Mononuclear cell (primary cell): ENCODE results near the gene SUSD1. TPM values are rescaled to one million over a fixed set of nuclear protein-coding genes. Genes with fewer than 3 reads are reported as not detected.
"Not testable (repeated sequence)": the region's sequence is repeated elsewhere in the genome, so short reads cannot be mapped to it uniquely, and the experiment has no call there.

Source experiments
- H3K27me3 ChIP-seq: 2 replicates; pipeline ENCODE4 v1.6.0; 2011; ENCODE audit warnings: low read length, control low read depth; ENCODE audit not compliant: insufficient read depth
- H3K4me1 ChIP-seq: 2 replicates; pipeline ENCODE4 v1.5.1; 2011; ENCODE audit warnings: mild to moderate bottlenecking, low read length, control low read depth; ENCODE audit not compliant: insufficient read depth
- H3K4me3 ChIP-seq: 2 replicates; pipeline ENCODE4 v1.5.1; 2011; ENCODE audit warnings: mild to moderate bottlenecking, low read length, moderate library complexity
- H3K9me3 ChIP-seq: 2 replicates; pipeline ENCODE4 v1.5.1; 2011; ENCODE audit warnings: low read depth, mild to moderate bottlenecking, control low read depth, low read length
- total RNA-seq: library from RNA; depleted of rRNA; stranded (reverse); fragments of >200 nt; gene quantifications from one replicate; pipeline ENCODE4 v1.2.3, GENCODE V29; 2012

The SUSD1 gene
- total RNA-seq, 1 donor, result 28.5 TPM

GRCh38 chr9:112158656-112159367 lies 16.3 kb downstream of the SUSD1 start:
- no peaks in the 10 kb centered on the region for H3K27me3 ChIP-seq
- no peaks in the 10 kb centered on the region for H3K9me3 ChIP-seq
- no peak overlapping the region for H3K4me3 ChIP-seq
- peaks cover 13% of the 10 kb centered on the region for H3K4me1 ChIP-seq

GRCh38 chr9:112157961-112158360 lies 17.1 kb downstream of the SUSD1 start:
- no peaks in the 10 kb centered on the region for H3K27me3 ChIP-seq
- no peak overlapping the region for H3K4me3 ChIP-seq
- no peaks in the 10 kb centered on the region for H3K9me3 ChIP-seq
- H3K4me1 ChIP-seq, result peaks cover 8% of the 10 kb centered on the region

GRCh38 chr9:112157087-112157486 lies 18.0 kb downstream of the SUSD1 start:
- no peak overlapping the region for H3K4me3 ChIP-seq
- no peaks in the 10 kb centered on the region for H3K9me3 ChIP-seq
- H3K4me1 ChIP-seq, result peaks cover 1% of the 10 kb centered on the region
- H3K27me3 ChIP-seq, result no peaks in the 10 kb centered on the region

- no peak overlapping the region for H3K4me3 ChIP-seq
- no peaks in the 10 kb centered on the region for H3K27me3 ChIP-seq
- no peaks in the 10 kb centered on the region for H3K4me1 ChIP-seq
- H3K9me3 ChIP-seq, result no peaks in the 10 kb centered on the region
These were observed 25.9 kb downstream of the SUSD1 start for GRCh38 chr9:112149211-112149610.

GRCh38 chr9:112145886-112146285 lies 29.2 kb downstream of the SUSD1 start:
- Histone ChIP-seq H3K4me3 (no peak overlapping the region), H3K4me1 (no peaks in the 10 kb centered on the region), H3K27me3 (no peaks in the 10 kb centered on the region), H3K9me3 (no peaks in the 10 kb centered on the region)

GRCh38 chr9:112144807-112145206 lies 30.3 kb downstream of the SUSD1 start:
- Histone ChIP-seq H3K4me1 (no peaks in the 10 kb centered on the region), H3K27me3 (no peaks in the 10 kb centered on the region), H3K4me3 (no peak overlapping the region), H3K9me3 (no peaks in the 10 kb centered on the region)

- H3K4me3 ChIP-seq, result no peak overlapping the region
- no peaks in the 10 kb centered on the region for H3K9me3 ChIP-seq
- no peaks in the 10 kb centered on the region for H3K4me1 ChIP-seq
- H3K27me3 ChIP-seq, result no peaks in the 10 kb centered on the region
These were observed 32.7 kb downstream of the SUSD1 start for GRCh38 chr9:112142420-112142819.

- Histone ChIP-seq H3K27me3 (no peaks in the 10 kb centered on the region), H3K4me1 (no peaks in the 10 kb centered on the region), H3K9me3 (no peaks in the 10 kb centered on the region), H3K4me3 (no peak overlapping the region)
These were observed 34.2 kb downstream of the SUSD1 start for GRCh38 chr9:112140936-112141335.

- no peaks in the 10 kb centered on the region for H3K4me1 ChIP-seq
- H3K4me3 ChIP-seq, result no peak overlapping the region
- no peaks in the 10 kb centered on the region for H3K27me3 ChIP-seq
- H3K9me3 ChIP-seq, result no peaks in the 10 kb centered on the region
These were observed 38.0 kb downstream of the SUSD1 start for GRCh38 chr9:112137066-112137465.

- H3K9me3 ChIP-seq, result no peaks in the 10 kb centered on the region
- H3K4me3 ChIP-seq, result no peak overlapping the region
- no peaks in the 10 kb centered on the region for H3K27me3 ChIP-seq
- no peaks in the 10 kb centered on the region for H3K4me1 ChIP-seq
These were observed 39.4 kb downstream of the SUSD1 start for GRCh38 chr9:112135706-112136105.

GRCh38 chr9:112133806-112134205 lies 41.3 kb downstream of the SUSD1 start:
- not testable (repeated sequence) for H3K4me1 ChIP-seq, H3K27me3 ChIP-seq, H3K9me3 ChIP-seq, H3K4me3 ChIP-seq

GRCh38 chr9:112132356-112132755 lies 42.7 kb downstream of the SUSD1 start:
- Histone ChIP-seq H3K4me3 (no peak overlapping the region), H3K4me1 (no peaks in the 10 kb centered on the region), H3K27me3 (no peaks in the 10 kb centered on the region), H3K9me3 (no peaks in the 10 kb centered on the region)

GRCh38 chr9:112130997-112131396 lies 44.1 kb downstream of the SUSD1 start:
- Histone ChIP-seq H3K4me1 (no peaks in the 10 kb centered on the region), H3K27me3 (no peaks in the 10 kb centered on the region), H3K4me3 (no peak overlapping the region), H3K9me3 (no peaks in the 10 kb centered on the region)

GRCh38 chr9:112130347-112130746 lies 44.8 kb downstream of the SUSD1 start:
- Histone ChIP-seq H3K9me3 (no peaks in the 10 kb centered on the region), H3K4me3 (no peak overlapping the region), H3K4me1 (no peaks in the 10 kb centered on the region), H3K27me3 (no peaks in the 10 kb centered on the region)

GRCh38 chr9:112129246-112129645 lies 45.9 kb downstream of the SUSD1 start:
- no peaks in the 10 kb centered on the region for H3K4me1 ChIP-seq
- H3K27me3 ChIP-seq, result no peaks in the 10 kb centered on the region
- H3K4me3 ChIP-seq, result no peak overlapping the region
- no peaks in the 10 kb centered on the region for H3K9me3 ChIP-seq

GRCh38 chr9:112128399-112128798 lies 46.7 kb downstream of the SUSD1 start:
- not testable (repeated sequence) for H3K27me3 ChIP-seq, H3K9me3 ChIP-seq, H3K4me1 ChIP-seq, H3K4me3 ChIP-seq
